H9 (cell line): ENCODE measurements around the gene LRP5. TPM values are rescaled to one million over a fixed set of nuclear protein-coding genes. Genes with fewer than 3 reads are reported as not detected.

Experiments used
- DNase-seq: peaks from one replicate; pipeline ENCODE4 v3.0.0-alpha.2; 2017
- H2AFZ ChIP-seq: one replicate; pipeline ENCODE4 v1.6.1; 2013; ENCODE audit warnings: mild to moderate bottlenecking, low read length, control low read depth, moderate library complexity
- H2AK5ac ChIP-seq: 2 replicates; pipeline ENCODE4 v1.6.1; 2013; ENCODE audit warnings: low read length, control low read depth, mixed read lengths; ENCODE audit not compliant: insufficient read length
- H2BK120ac ChIP-seq: one replicate; pipeline ENCODE4 v1.6.1; 2013; ENCODE audit warnings: low read depth, mild to moderate bottlenecking, low read length, control low read depth, inconsistent platforms; ENCODE audit not compliant: poor library complexity, severe bottlenecking
- H2BK12ac ChIP-seq: 2 replicates; pipeline ENCODE4 v1.6.1; 2013; ENCODE audit warnings: low read length, control low read depth, mixed read lengths, low read depth; ENCODE audit not compliant: insufficient read length
- H2BK15ac ChIP-seq: 2 replicates; pipeline ENCODE4 v1.6.1; 2013; ENCODE audit warnings: low read depth, low read length, control low read depth
- H2BK20ac ChIP-seq: one replicate; pipeline ENCODE4 v1.6.1; 2013; ENCODE audit warnings: low read depth, mild to moderate bottlenecking, low read length, control low read depth, inconsistent platforms; ENCODE audit not compliant: poor library complexity, severe bottlenecking
- H2BK5ac ChIP-seq: 2 replicates; pipeline ENCODE4 v1.6.1; 2013; ENCODE audit warnings: low read length, control low read depth, mixed read lengths; ENCODE audit not compliant: insufficient read length
- H3K14ac ChIP-seq: 2 replicates; pipeline ENCODE4 v1.6.1; 2013; ENCODE audit warnings: low read length, control low read depth; ENCODE audit not compliant: insufficient read depth
- H3K18ac ChIP-seq: 2 replicates; pipeline ENCODE4 v1.6.1; 2013; ENCODE audit warnings: low read depth, mild to moderate bottlenecking, mixed read lengths, low read length, control low read depth; ENCODE audit not compliant: insufficient read length
- H3K23ac ChIP-seq: 2 replicates; pipeline ENCODE4 v1.6.1; 2013; ENCODE audit warnings: low read length, control low read depth, mixed read lengths, low read depth; ENCODE audit not compliant: insufficient read length
- H3K23me2 ChIP-seq: 2 replicates; pipeline ENCODE4 v1.6.1; 2013; ENCODE audit warnings: low read depth, mild to moderate bottlenecking, mixed read lengths, low read length, control low read depth; ENCODE audit not compliant: insufficient read length, poor library complexity, severe bottlenecking
- H3K27ac ChIP-seq: 2 replicates; pipeline ENCODE4 v1.5.1; 2013; ENCODE audit warnings: low read length, control low read depth, mixed read lengths, low read depth; ENCODE audit not compliant: insufficient read length
- H3K27me3 ChIP-seq: 2 replicates; pipeline ENCODE4 v1.6.1; 2013; ENCODE audit warnings: low read length, control low read depth, inconsistent platforms; ENCODE audit not compliant: insufficient read depth
- H3K4ac ChIP-seq: 2 replicates; pipeline ENCODE4 v1.6.1; 2013; ENCODE audit warnings: low read depth, mild to moderate bottlenecking, control low read depth, inconsistent platforms, low read length, moderate library complexity
- H3K4me1 ChIP-seq: 2 replicates; pipeline ENCODE4 v1.6.1; 2013; ENCODE audit warnings: low read length, control low read depth, inconsistent platforms; ENCODE audit not compliant: insufficient read depth
- H3K4me2 ChIP-seq: 2 replicates; pipeline ENCODE4 v1.6.1; 2013; ENCODE audit warnings: low read length, control low read depth, mixed read lengths; ENCODE audit not compliant: insufficient read length, insufficient read depth
- H3K56ac ChIP-seq: 2 replicates; pipeline ENCODE4 v1.6.1; 2013; ENCODE audit warnings: low read depth, mild to moderate bottlenecking, mixed read lengths, low read length, control low read depth; ENCODE audit not compliant: insufficient read length
- H3K79me1 ChIP-seq: 2 replicates; pipeline ENCODE4 v1.6.1; 2013; ENCODE audit warnings: low read depth, mild to moderate bottlenecking, moderate library complexity, low read length, control low read depth, inconsistent platforms; ENCODE audit not compliant: insufficient read depth, poor library complexity, severe bottlenecking
- H3K79me2 ChIP-seq: 2 replicates; pipeline ENCODE4 v1.6.1; 2013; ENCODE audit warnings: low read length, control low read depth, inconsistent platforms; ENCODE audit not compliant: insufficient read depth
- H3K9ac ChIP-seq: 2 replicates; pipeline ENCODE4 v1.6.1; 2013; ENCODE audit warnings: low read length, control low read depth, mixed read lengths; ENCODE audit not compliant: insufficient read length; ENCODE audit errors: extremely low read depth
- H3K9me3 ChIP-seq: one replicate; pipeline ENCODE4 v1.6.1; 2013; ENCODE audit warnings: low read depth, low read length, inconsistent platforms; ENCODE audit not compliant: control insufficient read depth
- H3T11ph ChIP-seq: one replicate; pipeline ENCODE4 v1.6.1; 2013; ENCODE audit warnings: mild to moderate bottlenecking, low read length, control low read depth, inconsistent platforms
- H4K20me1 ChIP-seq: one replicate; pipeline ENCODE4 v1.6.1; 2013; ENCODE audit not compliant: control insufficient read depth, insufficient read length, insufficient read depth
- H4K5ac ChIP-seq: 2 replicates; pipeline ENCODE4 v1.6.1; 2013; ENCODE audit warnings: low read depth, mild to moderate bottlenecking, mixed read lengths, low read length, control low read depth; ENCODE audit not compliant: insufficient read length
- H4K8ac ChIP-seq: replicated peaks from 2 replicates; pipeline ENCODE4 v1.6.1; 2013; ENCODE audit warnings: low read length, control low read depth, mixed read lengths, low read depth; ENCODE audit not compliant: insufficient read length
- H4K91ac ChIP-seq: 2 replicates; pipeline ENCODE4 v1.6.1; 2013; ENCODE audit warnings: low read depth, mild to moderate bottlenecking, moderate library complexity, mixed read lengths, low read length, control low read depth; ENCODE audit not compliant: insufficient read length
- H3K27ac Mint-ChIP-seq, 3 experiments: 2 replicates in 2 of 3; 3 replicates in 1 of 3; pipeline ENCODE4 v1.8.0; 2020 to 2021; ENCODE audit warnings: mixed read lengths in 3 of 3, mild to moderate bottlenecking in 1 of 3, moderate library complexity in 1 of 3
- H3K27me3 Mint-ChIP-seq: 2 replicates; pipeline ENCODE4 v1.8.0; 2021; ENCODE audit warnings: low read depth, mild to moderate bottlenecking, moderate library complexity, mixed read lengths
- H3K36me3 Mint-ChIP-seq, 3 experiments: 2 replicates in 2 of 3; 3 replicates in 1 of 3; pipeline ENCODE4 v1.8.0; 2020 to 2021; ENCODE audit warnings: low read depth in 3 of 3, mixed read lengths in 3 of 3; ENCODE audit not compliant: insufficient read depth in 1 of 3
- H3K4me1 Mint-ChIP-seq, 2 experiments: 2 replicates each; pipeline ENCODE4 v1.8.0; 2020; ENCODE audit warnings: mixed read lengths in 2 of 2
- H3K4me3 Mint-ChIP-seq, 2 experiments: 2 replicates in 1 of 2; 3 replicates in 1 of 2; pipeline ENCODE4 v1.8.0; 2020 to 2021; ENCODE audit warnings: mild to moderate bottlenecking in 2 of 2, mixed read lengths in 2 of 2, moderate library complexity in 1 of 2
- H3K9me3 Mint-ChIP-seq, 2 experiments: 2 replicates in 1 of 2; 3 replicates in 1 of 2; pipeline ENCODE4 v1.8.0; 2020; ENCODE audit warnings: mild to moderate bottlenecking in 2 of 2, mixed read lengths in 2 of 2, moderate library complexity in 1 of 2
- WGBS: extraction: QIAGEN DNeasy Blood & Tissue Kit; methylation state at CpG from one replicate; pipeline ENCODE4 v1.1.7; 2013; ENCODE audit warnings: missing lambda C conversion rate, low lambda C conversion rate, mixed read lengths; ENCODE audit not compliant: insufficient read length; ENCODE audit errors: extremely low coverage; 5-methylcytosine and 5-hydroxymethylcytosine counted together
- total RNA-seq: library from RNA; stranded (reverse); gene quantifications from 2 replicates; pipeline ENCODE4 v1.2.1, GENCODE V29; 2021
- TF ChIP-seq, protein P1 (sequence below): fragments of 200-600 bp; sonication (generic); conservative IDR thresholded peaks from 3 replicates; pipeline ENCODE4 v1.8.0; 2021; ENCODE audit warnings: antibody characterized with exemption, mild to moderate bottlenecking

Gene LRP5
- total RNA-seq, 1 experiment from 2014 or later = 38.4 TPM

DNA sequence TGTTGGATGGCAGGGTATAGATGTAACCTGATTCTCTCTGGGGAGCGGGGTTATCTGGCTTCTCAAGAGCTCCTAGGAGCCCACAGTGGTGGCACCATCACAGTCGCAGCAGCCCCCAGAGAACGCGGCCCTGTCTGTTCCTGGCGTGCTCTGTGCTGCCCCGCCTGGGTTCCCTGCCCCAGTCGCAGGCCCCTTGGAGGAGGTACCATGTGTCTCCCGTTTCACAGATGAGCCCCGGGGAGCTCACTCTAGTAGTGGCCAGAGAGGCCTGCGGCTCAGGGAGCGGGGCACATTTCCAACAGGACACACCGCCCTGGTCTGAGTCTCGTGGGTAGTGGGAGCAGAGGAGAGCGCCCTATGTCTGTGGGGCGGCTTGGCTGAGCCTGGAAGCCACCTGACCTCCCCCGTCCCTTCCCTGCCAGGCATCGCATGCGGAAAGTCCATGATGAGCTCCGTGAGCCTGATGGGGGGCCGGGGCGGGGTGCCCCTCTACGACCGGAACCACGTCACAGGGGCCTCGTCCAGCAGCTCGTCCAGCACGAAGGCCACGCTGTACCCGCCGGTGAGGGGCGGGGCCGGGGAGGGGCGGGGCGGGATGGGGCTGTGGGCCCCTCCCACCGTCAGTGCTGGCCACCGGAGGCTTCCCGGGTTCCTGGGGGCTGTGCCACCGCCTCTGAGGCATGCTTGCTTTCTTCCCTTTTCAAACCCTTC is 127.1 kb downstream of the LRP5 start:
- no peak overlapping the region for H2BK12ac ChIP-seq
- no peak overlapping the region for H2BK120ac ChIP-seq
- no peak overlapping the region for H2AK5ac ChIP-seq
- Mint-ChIP-seq H3K4me3 (peak overlapping the region in 1 of 2 experiments; percentile 16; a peak in 1 of 5 replicates), H3K27ac (peak overlapping the region in 1 of 3 experiments; percentile 66; a peak in 2 of 7 replicates), H3K9me3 (no peaks in the 10 kb centered on the region), H3K27me3 (no peaks in the 10 kb centered on the region), H3K36me3 (peaks cover 6 to 20% (median 19%) of the 10 kb centered on the region in 3 experiments; a peak in 6 of 7 replicates), H3K4me1 (peaks cover 22 to 39% of the 10 kb centered on the region in 2 experiments)
- no peaks in the 10 kb centered on the region for H3K27me3 ChIP-seq
- no peak overlapping the region for H3K56ac ChIP-seq
- no peak overlapping the region for H3K18ac ChIP-seq
- no peak overlapping the region for H3K4ac ChIP-seq
- H3K4me1 ChIP-seq = no peaks in the 10 kb centered on the region
- TF ChIP-seq, protein P1, sequence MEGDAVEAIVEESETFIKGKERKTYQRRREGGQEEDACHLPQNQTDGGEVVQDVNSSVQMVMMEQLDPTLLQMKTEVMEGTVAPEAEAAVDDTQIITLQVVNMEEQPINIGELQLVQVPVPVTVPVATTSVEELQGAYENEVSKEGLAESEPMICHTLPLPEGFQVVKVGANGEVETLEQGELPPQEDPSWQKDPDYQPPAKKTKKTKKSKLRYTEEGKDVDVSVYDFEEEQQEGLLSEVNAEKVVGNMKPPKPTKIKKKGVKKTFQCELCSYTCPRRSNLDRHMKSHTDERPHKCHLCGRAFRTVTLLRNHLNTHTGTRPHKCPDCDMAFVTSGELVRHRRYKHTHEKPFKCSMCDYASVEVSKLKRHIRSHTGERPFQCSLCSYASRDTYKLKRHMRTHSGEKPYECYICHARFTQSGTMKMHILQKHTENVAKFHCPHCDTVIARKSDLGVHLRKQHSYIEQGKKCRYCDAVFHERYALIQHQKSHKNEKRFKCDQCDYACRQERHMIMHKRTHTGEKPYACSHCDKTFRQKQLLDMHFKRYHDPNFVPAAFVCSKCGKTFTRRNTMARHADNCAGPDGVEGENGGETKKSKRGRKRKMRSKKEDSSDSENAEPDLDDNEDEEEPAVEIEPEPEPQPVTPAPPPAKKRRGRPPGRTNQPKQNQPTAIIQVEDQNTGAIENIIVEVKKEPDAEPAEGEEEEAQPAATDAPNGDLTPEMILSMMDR = no peak
- no peaks in the 10 kb centered on the region for H4K20me1 ChIP-seq
- H3K23ac ChIP-seq = no peak overlapping the region
- H3K27ac ChIP-seq = no peak overlapping the region
- H2BK15ac ChIP-seq = no peak overlapping the region
- H2BK5ac ChIP-seq = no peak overlapping the region
- peak; percentile 70 for DNase-seq
- no peak overlapping the region for H4K5ac ChIP-seq
- no peaks in the 10 kb centered on the region for H3K79me1 ChIP-seq
- no peak overlapping the region for H3K4me2 ChIP-seq
- H3K9me3 ChIP-seq = no peaks in the 10 kb centered on the region
- no CpG with 5 or more reads among the region's 38 CpGs for WGBS
- H3T11ph ChIP-seq = no peak overlapping the region
- H3K23me2 ChIP-seq = no peaks in the 10 kb centered on the region
- no peak overlapping the region for H2AFZ ChIP-seq
- H4K8ac ChIP-seq = no peak overlapping the region
- H4K91ac ChIP-seq = no peak overlapping the region
- H3K79me2 ChIP-seq = no peaks in the 10 kb centered on the region
- H2BK20ac ChIP-seq = no peak overlapping the region
- no peak overlapping the region; the same call in 1 of the 2 replicates for H3K14ac ChIP-seq
- no peak overlapping the region for H3K9ac ChIP-seq
